ENCODE measurements around the gene DYNC1I1.

Gene DYNC1I1

GRCh38 chr7:95788884-95789283 lies 16.5 kb downstream of the DYNC1I1 start:
- no peak for DNase-seq (ENCODE audit: low read depth in 2 of 2)

- DNase-seq (ENCODE audit: low read depth in 2 of 2) = no peak
Observed at GRCh38 chr7:95793658-95794057, 21.3 kb downstream of the DYNC1I1 start.

DNA sequence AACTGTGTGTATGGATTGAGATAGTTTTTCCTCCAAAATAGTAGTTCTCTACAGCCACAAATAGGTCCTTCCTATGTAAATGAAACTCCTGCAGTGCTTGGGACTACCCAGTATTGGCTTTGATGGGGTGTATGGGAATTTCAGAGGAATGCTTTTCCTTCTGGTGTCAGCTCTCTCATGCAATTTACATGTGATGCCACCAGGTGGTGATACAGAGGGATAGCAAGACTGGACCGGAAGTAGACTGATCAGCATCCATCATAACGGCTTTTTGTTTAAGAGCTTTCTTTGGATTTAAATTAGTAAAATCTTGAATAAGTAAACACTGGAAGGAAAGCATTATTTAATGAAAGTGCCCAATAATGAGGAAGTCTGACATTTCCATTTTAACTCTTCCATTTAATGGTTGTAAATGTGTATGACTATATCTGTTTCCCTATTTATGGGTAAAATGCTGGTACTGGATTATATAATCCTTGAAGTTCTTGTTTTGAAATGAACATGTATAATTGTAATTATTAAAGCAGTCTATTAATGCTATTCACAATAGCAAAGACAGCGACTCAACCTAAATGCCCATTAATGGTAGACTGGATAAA lies 22.7 kb downstream of the DYNC1I1 start:
- no peak for DNase-seq (ENCODE audit: low read depth in 2 of 2)

- no peak for DNase-seq (ENCODE audit: low read depth in 2 of 2)
Observed at GRCh38 chr7:95796617-95797016, 24.3 kb downstream of the DYNC1I1 start.

GRCh38 chr7:95798401-95798930 lies 26.1 kb downstream of the DYNC1I1 start:
- DNase-seq (ENCODE audit: low read depth in 2 of 2) = no peak

DNA sequence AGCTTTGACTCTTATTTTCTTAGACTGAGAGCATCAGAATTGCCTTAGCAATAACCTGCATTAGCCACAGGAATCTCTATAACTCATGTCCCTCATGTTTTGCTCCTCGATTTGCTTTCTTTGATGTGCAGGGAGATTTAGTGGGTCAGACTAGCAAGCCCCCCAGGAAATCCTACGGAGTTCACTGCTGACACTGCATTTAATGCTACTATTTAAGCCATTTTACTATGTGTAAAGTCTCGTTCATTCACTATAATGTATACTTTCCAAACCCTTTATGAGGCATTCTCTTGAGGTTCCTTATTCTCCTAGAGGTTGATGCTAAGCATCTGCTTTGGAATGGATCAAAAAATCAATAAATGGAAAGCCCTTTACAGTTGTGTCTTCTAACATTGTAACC lies 28.4 kb downstream of the DYNC1I1 start:
- DNase-seq (ENCODE audit: low read depth in 2 of 2) = no peak

GRCh38 chr7:95802270-95802669 lies 29.9 kb downstream of the DYNC1I1 start:
- DNase-seq (ENCODE audit: low read depth in 2 of 2) = no peak

DNA sequence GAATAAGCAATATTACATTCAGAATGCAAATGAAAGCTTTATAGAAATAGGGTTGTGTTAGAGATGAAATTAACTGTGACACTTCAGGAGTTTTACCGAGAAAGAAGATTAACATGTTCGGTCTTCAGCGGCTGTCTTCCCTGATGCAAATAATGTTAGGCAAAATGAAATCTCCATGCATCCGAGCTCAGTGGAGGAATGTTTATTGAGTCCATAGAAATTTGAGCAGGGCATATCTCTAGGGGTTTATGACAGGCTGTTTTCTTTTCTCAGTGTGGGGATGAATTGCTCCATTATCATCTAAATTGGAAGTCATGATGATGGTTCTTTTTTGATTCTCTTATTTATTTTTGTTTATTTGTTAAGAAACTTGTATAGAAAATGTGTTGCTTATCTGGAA lies 31.7 kb downstream of the DYNC1I1 start:
- no peak for DNase-seq (ENCODE audit: low read depth in 2 of 2)

DNA sequence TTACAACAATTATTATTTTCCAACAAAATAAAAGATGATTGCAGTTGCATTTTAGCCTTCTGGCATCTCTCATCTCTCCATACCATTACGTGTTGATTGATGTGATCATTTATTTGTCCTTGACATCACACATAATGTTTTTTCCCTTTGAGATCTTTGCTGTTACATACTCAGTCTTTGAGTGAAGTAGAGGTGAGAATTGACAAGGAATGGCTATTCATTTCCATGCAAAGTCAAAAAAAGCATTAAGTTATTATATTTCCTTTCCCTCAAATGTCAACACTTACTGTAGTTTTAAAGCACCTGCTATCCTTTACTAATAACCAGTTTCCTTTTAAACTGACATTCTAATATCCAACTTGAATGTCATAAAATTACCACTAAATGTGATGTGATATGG lies 33.6 kb downstream of the DYNC1I1 start:
- DNase-seq (ENCODE audit: low read depth in 2 of 2) = no peak

DNA sequence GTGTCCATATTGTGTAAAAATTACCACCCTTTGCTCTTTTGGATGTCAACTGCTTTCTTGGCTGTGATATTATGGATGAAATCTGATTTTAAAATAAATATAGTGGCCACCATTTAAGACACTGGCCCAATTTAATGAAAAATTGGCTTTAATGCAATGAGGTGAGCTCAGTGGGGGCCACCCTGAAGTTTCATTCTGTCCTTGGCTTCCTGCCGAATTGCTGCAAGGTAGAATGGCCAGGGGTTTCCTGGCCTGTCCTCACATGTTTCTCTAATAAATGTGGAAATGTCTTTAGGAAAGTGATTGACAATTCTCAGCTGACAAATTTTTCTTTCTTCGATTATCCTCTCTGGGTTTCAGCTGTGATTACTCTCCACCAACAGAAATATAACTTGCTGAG lies 36.0 kb downstream of the DYNC1I1 start:
- DNase-seq (ENCODE audit: low read depth in 2 of 2) = no peak

DNA sequence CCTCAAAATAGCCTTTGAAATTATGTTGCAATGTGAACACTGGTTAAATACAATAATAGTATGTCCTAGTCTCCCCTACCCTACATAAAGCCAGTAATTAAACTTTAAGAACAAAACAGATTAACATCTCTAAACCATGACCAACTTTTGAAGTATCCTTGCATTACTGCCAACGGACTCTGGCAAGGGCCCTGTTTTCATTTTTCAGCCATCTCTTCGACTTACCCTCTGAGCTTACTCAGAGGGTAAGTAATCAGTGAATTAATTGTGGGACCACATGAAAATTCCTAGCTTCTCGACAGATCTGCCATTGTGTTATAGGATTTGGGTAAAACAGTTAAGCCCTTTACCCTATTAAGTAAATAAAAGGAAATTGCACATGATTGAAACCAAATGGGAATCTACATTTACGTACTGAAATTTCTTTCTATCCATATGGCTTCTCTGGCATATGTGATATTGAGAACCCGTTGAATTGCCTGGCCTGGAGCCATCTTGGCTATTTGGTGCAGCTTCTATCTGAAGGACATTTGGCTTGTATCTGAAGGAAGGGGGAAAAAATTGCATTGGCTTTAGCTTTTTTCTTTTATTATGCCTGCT lies 39.6 kb downstream of the DYNC1I1 start:
- no peak for DNase-seq (ENCODE audit: low read depth in 2 of 2)

DNA sequence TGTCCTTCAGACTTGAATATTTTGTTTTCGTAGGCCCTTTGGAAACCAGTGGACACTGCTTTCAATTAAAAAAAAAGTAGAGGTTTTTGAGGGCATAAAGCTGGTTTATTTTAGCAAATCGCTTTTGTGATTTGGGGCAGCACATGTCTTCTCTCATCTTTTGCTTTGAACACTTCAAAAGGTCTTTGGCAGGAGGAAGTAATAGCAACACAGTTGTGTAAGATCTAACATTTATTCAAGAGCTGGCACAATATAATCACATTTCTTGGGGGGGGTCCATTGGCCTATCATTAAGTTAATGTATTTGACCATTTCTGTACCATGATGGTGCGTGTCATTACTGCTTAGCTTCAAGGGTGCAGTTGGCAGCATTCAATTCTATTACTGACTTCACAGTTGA lies 42.4 kb downstream of the DYNC1I1 start:
- no peak for DNase-seq (ENCODE audit: low read depth in 2 of 2)

- no peak for DNase-seq (ENCODE audit: low read depth in 2 of 2)
Observed at GRCh38 chr7:95817866-95818640, 45.7 kb downstream of the DYNC1I1 start.

DNA sequence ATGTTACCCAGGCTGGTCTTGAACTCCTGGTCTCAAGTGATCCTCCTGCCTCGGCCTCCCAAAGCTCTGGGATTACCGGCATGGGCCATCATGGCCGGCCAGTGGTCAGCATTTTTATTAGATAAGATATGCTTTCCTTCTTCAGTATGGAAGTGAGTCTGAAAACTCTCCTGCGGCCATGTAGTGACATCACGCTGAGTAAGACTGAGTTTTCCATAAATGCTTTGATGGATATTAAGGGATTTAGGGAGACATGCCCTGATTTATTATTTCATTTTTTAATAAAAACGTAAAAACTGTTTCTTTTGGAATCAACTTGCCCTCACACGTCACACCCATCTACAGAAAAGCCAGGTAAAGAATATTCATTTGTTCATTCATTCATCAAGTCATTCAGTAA lies 48.4 kb downstream of the DYNC1I1 start:
- DNase-seq (ENCODE audit: low read depth in 2 of 2) = no peak

DNA sequence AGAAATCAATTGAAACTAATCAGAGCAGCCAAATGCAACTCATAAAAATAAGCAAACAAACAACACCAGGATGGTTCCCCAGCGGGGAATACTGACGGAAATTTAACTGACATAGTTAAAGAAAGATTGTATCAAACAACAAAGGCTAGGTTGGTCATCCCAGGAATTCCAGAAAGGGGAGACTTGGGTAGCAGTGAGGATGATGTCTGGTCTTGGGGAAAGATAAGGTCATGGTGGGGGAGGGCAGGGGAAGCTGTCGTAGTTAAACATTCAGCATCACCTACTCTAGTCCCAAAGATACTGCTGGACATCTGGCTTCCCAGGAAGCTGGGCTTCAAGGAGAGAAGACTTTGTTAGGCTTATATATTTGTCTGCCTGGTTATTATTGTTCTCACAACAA lies 50.4 kb downstream of the DYNC1I1 start:
- DNase-seq (ENCODE audit: low read depth in 2 of 2) = no peak

DNA sequence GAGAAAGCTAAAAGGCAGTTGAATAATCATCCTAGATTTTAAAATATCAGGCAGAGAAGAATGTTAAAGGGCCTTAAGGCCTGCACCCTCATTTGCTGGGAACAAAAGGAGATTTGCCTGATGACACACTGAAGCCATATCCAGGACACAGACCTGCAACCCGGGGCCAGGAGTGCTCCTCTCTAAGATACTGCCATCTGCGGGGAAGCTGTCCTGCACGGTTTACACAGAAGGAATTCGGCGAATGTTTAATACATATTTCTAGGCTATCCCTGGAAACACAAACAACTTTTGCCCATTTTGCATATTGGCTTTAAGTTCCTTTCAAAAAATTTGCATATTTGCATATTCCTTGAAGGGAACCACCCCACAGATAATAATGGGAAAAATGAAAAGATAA lies 52.3 kb downstream of the DYNC1I1 start:
- DNase-seq (ENCODE audit: low read depth in 2 of 2) = no peak

DNA sequence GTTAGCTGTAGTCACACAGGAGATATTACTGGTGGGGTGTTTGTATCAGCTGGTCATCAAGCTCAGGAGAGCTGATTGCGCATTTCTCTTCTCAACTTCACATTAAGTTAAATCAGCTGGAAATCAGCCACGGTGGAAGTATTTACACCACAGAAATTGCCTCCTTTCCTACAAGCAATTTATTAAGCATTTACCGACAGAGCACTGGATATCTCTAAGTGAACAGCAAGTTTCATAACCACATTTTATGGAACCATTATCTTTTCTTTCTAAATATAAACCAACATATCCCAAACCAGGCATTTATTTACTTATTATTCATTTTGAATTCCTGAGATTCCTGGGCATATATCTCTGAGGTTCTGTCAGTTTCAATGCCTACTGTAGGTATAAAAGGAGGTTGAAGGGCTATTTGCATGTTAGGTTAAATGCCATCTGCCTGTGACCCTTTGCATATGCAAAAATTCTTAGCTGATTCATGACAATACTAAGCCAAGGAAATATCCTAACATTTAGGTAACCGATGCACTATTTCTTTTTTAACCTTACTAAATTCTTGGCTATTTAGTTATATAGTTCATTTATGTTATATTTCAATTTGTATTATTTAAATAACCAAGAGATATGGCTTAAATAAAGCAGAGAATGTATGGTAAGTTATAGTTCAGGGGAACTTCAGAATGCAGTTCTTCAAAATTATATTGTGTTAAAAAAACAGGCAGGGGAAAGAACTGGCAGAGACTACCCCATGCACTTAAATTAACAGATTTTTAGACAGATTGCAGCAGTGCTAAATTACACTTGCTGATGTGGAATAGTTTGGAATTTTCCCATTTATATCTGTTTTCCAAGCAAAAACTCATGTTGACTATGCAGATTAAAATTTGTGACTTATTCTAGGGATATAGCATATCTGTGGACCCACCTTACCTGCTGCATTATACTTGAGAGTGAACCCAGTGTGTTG lies 56.8 kb downstream of the DYNC1I1 start:
- no peak for DNase-seq (ENCODE audit: low read depth in 2 of 2)

DNA sequence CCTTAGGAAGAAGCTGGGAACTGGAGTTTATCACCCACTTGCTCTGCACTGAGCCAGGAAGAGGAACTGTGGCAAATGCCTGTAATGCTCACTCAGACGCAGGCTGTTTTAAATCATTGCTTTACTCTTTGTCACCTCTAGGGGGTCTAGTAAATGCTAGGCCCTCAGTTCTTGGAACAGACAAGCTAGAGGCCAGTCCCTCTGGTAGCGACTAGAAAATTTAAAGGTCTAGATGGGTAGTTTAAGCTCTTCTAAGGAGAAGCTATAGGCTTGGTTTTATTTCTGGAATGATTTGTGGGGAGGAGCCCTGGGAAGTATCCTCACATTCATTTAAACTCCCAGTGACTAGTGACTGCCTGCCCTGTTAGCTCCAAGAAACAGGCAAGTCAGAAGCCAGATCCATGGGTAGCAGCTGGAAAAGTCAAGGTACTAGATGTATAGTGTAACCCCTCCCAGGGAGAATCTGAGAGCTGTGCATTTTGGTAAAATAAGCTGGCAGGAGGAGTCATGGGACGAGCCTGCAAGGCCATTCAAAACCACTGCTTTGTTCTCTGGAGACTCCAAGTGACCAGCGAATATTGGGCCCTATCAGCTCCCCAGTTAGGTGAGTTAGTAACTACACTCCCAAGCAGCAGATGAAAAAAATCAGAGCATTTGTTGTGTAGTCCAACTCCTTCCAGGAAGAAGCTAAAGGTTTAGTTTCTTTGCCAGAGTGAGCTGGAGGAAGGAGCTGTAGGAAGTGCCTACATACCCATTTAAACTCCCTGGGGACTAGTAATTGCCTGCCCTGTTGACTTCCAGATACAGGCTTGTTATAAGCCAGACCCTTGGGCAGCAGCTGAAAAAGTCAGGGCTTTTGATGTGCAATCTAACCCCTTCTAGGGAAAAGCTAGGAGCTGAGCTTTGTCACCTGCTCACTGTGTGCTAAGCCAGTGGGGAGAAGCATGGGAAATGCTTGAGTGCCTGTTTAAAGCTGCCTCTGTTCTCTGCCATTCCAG lies 68.9 kb downstream of the DYNC1I1 start:
- DNase-seq (ENCODE audit: low read depth in 2 of 2) = no peak

DNA sequence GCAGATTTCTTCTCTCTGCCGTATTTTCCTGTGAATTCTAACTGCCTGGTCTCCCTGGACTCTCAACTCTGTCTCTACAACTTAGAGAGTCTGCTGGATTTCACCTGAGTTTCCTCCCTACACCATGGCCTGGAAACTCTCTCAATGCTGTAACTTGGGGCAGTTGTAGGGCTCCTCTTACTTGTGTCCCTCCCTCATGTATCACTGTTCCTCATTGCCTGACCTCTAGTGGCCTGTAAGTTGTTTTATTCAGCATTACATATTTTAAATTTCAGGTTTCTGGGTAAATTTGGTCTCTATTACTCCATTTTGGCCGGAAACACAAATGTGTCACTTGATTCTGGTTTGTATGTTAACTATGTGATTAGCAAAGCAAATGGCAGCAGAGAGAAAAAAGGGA lies 70.9 kb downstream of the DYNC1I1 start:
- no peak for DNase-seq (ENCODE audit: low read depth in 2 of 2)

DNA sequence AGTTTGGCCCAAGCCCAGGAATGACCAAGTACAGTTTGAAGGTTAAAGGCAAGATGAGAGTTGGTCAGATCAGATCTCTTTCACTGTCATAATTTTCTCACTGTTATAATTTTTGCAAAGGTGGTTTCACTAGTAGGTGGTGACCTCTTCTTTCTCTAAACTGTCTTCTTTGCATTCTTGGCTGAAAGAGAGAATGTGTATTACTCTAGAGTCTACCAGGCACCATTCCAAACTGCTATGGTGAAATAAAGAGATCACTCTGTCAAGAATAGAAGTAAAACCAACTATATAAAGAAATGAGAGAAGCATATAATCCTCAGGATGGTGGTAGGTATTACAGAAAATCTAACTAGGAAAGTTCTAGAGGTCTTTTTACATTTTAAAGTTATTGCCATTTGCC lies 72.7 kb downstream of the DYNC1I1 start:
- DNase-seq (ENCODE audit: low read depth in 2 of 2) = no peak

DNA sequence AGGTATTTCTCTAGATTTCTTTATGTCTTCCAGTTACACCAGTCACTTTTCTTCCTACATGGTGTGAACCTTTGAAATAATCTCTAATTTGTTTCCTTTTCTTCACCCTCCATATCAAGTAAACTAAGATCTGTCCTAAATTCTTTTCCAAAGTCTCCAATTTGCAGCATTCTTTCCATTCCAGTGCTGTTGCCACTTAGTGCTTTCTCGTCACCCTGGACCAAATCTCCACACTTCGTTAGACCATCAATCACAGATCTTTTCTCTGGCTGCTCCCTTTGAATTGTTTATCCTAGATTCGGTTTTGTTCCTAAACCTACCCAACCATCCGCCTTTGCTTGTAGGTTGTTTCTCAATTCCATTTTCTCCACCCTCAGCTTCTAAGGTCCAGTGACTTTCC lies 74.7 kb downstream of the DYNC1I1 start:
- no peak for DNase-seq (ENCODE audit: low read depth in 2 of 2)

Data from stimulated activated CD8-positive, alpha-beta memory T cell treated with anti-CD3 and anti-CD28 coated beads, Interleukin-7, amount 100 ng/mL, for 4 hours (primary cell).